ENCODE data around the gene TRIM17.

GRCh38 chr1:228358039-228358763 lies 58.5 kb downstream of the TRIM17 start:
- TF ChIP-seq ZNF394 (tag by site-specific recombination; IDR thresholded peaks at IDR 0.05; ENCODE audit: borderline replicate concordance), result no peak
- TF ChIP-seq, protein P1, sequence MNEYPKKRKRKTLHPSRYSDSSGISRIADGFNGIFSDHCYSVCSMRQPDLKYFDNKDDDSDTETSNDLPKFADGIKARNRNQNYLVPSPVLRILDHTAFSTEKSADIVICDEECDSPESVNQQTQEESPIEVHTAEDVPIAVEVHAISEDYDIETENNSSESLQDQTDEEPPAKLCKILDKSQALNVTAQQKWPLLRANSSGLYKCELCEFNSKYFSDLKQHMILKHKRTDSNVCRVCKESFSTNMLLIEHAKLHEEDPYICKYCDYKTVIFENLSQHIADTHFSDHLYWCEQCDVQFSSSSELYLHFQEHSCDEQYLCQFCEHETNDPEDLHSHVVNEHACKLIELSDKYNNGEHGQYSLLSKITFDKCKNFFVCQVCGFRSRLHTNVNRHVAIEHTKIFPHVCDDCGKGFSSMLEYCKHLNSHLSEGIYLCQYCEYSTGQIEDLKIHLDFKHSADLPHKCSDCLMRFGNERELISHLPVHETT (tag by site-specific recombination; IDR thresholded peaks at IDR 0.05), result no peak
- TF ChIP-seq, protein P2, sequence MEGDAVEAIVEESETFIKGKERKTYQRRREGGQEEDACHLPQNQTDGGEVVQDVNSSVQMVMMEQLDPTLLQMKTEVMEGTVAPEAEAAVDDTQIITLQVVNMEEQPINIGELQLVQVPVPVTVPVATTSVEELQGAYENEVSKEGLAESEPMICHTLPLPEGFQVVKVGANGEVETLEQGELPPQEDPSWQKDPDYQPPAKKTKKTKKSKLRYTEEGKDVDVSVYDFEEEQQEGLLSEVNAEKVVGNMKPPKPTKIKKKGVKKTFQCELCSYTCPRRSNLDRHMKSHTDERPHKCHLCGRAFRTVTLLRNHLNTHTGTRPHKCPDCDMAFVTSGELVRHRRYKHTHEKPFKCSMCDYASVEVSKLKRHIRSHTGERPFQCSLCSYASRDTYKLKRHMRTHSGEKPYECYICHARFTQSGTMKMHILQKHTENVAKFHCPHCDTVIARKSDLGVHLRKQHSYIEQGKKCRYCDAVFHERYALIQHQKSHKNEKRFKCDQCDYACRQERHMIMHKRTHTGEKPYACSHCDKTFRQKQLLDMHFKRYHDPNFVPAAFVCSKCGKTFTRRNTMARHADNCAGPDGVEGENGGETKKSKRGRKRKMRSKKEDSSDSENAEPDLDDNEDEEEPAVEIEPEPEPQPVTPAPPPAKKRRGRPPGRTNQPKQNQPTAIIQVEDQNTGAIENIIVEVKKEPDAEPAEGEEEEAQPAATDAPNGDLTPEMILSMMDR (tag by site-specific recombination; IDR thresholded peaks at IDR 0.05), result no peak

Measured in HEK293 (cell line).